ENCODE results near the gene RHOG. TPM values are rescaled to one million over a fixed set of nuclear protein-coding genes. Genes with fewer than 3 reads are reported as not detected.
A peak's percentile ranks its signal among the peaks of the same experiment; 100 is the strongest.

Gene RHOG
- total and polyA plus RNA-seq, 9 of the 15 experiments (the other 6 are each of a cell fraction or from before 2014, with no cell fraction given): 22.6 to 162 (median 80.3) TPM

DNA sequence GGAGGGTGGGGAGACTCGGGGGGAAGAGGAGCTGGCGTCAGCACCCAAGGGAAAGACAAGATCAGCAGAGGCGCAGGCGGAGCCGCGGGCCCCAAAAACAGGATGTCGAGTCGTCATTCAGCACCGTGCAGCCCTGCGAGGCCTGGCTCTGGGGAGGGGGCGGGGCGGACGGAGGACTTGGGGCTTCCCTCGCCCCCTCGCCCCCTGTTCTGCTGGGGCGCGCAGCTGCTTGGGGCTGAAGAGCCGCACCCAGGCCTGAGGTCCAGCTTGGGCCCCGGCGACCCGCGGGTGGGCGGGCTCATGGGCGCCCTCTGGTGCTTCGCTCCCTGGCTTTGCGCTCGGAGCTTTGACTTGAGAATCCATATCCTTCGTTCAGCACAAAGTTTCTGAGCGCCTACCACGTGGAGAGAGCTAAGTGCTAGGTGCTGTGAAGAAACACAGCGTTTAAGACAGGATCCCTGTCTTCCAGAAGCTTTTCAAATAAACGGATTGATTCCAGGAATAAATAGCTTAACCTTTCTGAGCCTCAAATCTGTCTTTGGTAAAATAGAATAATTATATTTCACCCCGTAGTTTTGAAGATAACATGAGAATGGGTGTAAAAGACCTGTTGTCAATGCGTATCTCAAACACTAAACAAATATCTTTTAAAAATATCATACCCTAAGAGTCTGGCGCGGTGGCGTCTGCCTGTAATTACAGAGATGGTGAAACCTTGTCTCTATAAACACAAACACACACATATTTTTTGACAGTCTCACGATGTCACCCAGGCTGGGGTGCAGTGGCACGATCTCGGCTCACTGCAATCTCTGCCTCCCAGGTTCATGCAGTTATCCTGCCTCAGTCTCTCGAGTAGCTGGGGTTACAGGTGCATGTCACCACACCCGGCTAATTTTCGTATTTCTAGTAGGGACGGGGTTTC is 929 bp upstream of the RHOG start (continued):
- TF ChIP-seq NRF1 (conservative IDR thresholded peaks at IDR 0.05 in 1 of 2, IDR thresholded peaks at IDR 0.05 in 1 of 2) (peak; percentile 62 to 68), ZNF24 (IDR thresholded peaks at IDR 0.05) (peak; percentile 93), HLTF (IDR thresholded peaks at IDR 0.05) (peak; percentile 35; the same call in 1 of the 2 replicates), DACH1 (IDR thresholded peaks at IDR 0.05; ENCODE audit: partially characterized antibody) (peak; percentile 56), ZEB2 (IDR thresholded peaks at IDR 0.05) (no peak), ZNF12 (CRISPR knock-in tag; IDR thresholded peaks at IDR 0.05) (peak; percentile 44; the same call in 1 of the 2 replicates), RBM22 (IDR thresholded peaks at IDR 0.05; ENCODE audit: low read depth, low read length, poor library complexity, severe bottlenecking) (peak; percentile 44), YY1 (IDR thresholded peaks at IDR 0.05; ENCODE audit: borderline replicate concordance in 1 of 3, control insufficient read depth in 1 of 3, extremely low read depth in 1 of 3, insufficient read depth in 3 of 3, insufficient read length in 1 of 3, insufficient replicate concordance in 2 of 3, low read depth in 1 of 3, low read length in 2 of 3) (peak in 2 of 3 experiments; percentile 50), MEIS2 (IDR thresholded peaks at IDR 0.05; ENCODE audit: partially characterized antibody) (peak; percentile 59), IRF2 (CRISPR knock-in tag; IDR thresholded peaks at IDR 0.05) (no peak), CBX5 (IDR thresholded peaks at IDR 0.05; ENCODE audit: borderline replicate concordance, low read depth) (0 out of 2 replicates have a peak, but pooled peaks have one; percentile 70), CBFB (CRISPR knock-in tag; IDR thresholded peaks at IDR 0.05) (no peak), CXXC5 (CRISPR knock-in tag; IDR thresholded peaks at IDR 0.05) (peak; percentile 62), DPF2 (IDR thresholded peaks at IDR 0.05) (0 out of 2 replicates have a peak, but pooled peaks have one; percentile 62), NBN (IDR thresholded peaks at IDR 0.05; ENCODE audit: low read depth) (0 out of 2 replicates have a peak, but pooled peaks have one; percentile 39), ZC3H11A (IDR thresholded peaks at IDR 0.05; ENCODE audit: low read depth, low read length) (0 out of 2 replicates have a peak, but pooled peaks have one; percentile 18), MCM2 (IDR thresholded peaks at IDR 0.05; ENCODE audit: low read depth) (no peak), KLF13 (tag; IDR thresholded peaks at IDR 0.05; ENCODE audit: borderline replicate concordance, low read depth) (0 out of 2 replicates have a peak, but pooled peaks have one; percentile 38), SP1 (CRISPR knock-in tag; IDR thresholded peaks at IDR 0.05) (peak; percentile 26; the same call in 1 of the 2 replicates), SRF (CRISPR knock-in tag; IDR thresholded peaks at IDR 0.05) (peak in 1 of 2 experiments; percentile 11; a peak in 1 of 4 replicates), SIN3A (IDR thresholded peaks at IDR 0.05; ENCODE audit: borderline replicate concordance in 2 of 2, control insufficient read depth in 1 of 2, low read depth in 2 of 2, low read length in 2 of 2) (peak in 1 of 2 experiments; percentile 55; a peak in 1 of 4 replicates), ZNF3 (CRISPR knock-in tag; IDR thresholded peaks at IDR 0.05) (no peak)
- TF ChIP-seq, protein P1, sequence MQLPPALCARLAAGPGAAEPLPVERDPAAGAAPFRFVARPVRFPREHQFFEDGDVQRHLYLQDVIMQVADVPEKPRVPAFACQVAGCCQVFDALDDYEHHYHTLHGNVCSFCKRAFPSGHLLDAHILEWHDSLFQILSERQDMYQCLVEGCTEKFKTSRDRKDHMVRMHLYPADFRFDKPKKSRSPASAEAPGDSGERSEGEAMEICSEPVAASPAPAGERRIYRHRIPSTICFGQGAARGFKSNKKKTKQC (CRISPR knock-in tag; IDR thresholded peaks at IDR 0.05): peak; percentile 73; the same call in 1 of the 2 replicates
- TF ChIP-seq, protein P2, sequence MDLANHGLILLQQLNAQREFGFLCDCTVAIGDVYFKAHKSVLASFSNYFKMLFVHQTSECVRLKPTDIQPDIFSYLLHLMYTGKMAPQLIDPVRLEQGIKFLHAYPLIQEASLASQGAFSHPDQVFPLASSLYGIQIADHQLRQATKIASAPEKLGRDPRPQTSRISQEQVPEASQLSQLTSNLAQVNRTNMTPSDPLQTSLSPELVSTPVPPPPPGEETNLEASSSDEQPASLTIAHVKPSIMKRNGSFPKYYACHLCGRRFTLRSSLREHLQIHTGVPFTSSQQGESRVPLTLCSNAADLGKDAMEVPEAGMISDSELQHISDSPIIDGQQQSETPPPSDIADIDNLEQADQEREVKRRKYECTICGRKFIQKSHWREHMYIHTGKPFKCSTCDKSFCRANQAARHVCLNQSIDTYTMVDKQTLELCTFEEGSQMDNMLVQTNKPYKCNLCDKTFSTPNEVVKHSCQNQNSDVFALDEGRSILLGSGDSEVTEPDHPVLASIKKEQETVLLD (IDR thresholded peaks at IDR 0.05): 0 out of 2 replicates have a peak, but pooled peaks have one; percentile 13
- TF ChIP-seq, protein P3, sequence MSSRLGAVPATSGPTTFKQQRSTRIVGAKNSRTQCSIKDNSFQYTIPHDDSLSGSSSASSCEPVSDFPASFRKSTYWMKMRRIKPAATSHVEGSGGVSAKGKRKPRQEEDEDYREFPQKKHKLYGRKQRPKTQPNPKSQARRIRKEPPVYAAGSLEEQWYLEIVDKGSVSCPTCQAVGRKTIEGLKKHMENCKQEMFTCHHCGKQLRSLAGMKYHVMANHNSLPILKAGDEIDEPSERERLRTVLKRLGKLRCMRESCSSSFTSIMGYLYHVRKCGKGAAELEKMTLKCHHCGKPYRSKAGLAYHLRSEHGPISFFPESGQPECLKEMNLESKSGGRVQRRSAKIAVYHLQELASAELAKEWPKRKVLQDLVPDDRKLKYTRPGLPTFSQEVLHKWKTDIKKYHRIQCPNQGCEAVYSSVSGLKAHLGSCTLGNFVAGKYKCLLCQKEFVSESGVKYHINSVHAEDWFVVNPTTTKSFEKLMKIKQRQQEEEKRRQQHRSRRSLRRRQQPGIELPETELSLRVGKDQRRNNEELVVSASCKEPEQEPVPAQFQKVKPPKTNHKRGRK (tag; IDR thresholded peaks at IDR 0.05): no peak

Measured in K562 (cell line).